NCI-H2171 (cell line): Measurements from ENCODE around the gene RNF145.

Source experiments
- DNase-seq: peaks from one replicate; lab custom pipeline; 2025; lab: John Stamatoyannopoulos, UW

RNF145 gene

GRCh38 chr5:159217236-159217635 is 7.9 kb upstream of the RNF145 start:
- DNase-seq: no peak

GRCh38 chr5:159216454-159216853 is 7.1 kb upstream of the RNF145 start:
- DNase-seq: no peak

- DNase-seq: no peak
These were observed 6.5 kb upstream of the RNF145 start for GRCh38 chr5:159215886-159216285.

- DNase-seq: no peak
These were observed 5.3 kb upstream of the RNF145 start for GRCh38 chr5:159214486-159215271.

GRCh38 chr5:159212657-159213462 is 3.5 kb upstream of the RNF145 start:
- no peak for DNase-seq

- DNase-seq: no peak
These were observed 2.4 kb upstream of the RNF145 start for GRCh38 chr5:159211729-159212174.

GRCh38 chr5:159210846-159211245 is 1.5 kb upstream of the RNF145 start:
- no peak for DNase-seq

GRCh38 chr5:159210210-159210661 is 883 bp upstream of the RNF145 start:
- no peak for DNase-seq

GRCh38 chr5:159208514-159209437 is 577 bp downstream of the RNF145 start:
- no peak for DNase-seq

GRCh38 chr5:159207686-159208513 is 1.5 kb downstream of the RNF145 start:
- DNase-seq: peak; percentile 12

GRCh38 chr5:159207222-159207685 is 2.1 kb downstream of the RNF145 start:
- no peak for DNase-seq

GRCh38 chr5:159206818-159207217 is 2.5 kb downstream of the RNF145 start:
- DNase-seq: no peak

- no peak for DNase-seq
These were observed 3.0 kb downstream of the RNF145 start for GRCh38 chr5:159206368-159206767.

- DNase-seq: no peak
These were observed 6.0 kb downstream of the RNF145 start for GRCh38 chr5:159203351-159203750.

- no peak for DNase-seq
These were observed 7.2 kb downstream of the RNF145 start for GRCh38 chr5:159202151-159202550.

GRCh38 chr5:159199780-159200179 is 9.6 kb downstream of the RNF145 start:
- DNase-seq: no peak

- DNase-seq: no peak
These were observed 10.1 kb downstream of the RNF145 start for GRCh38 chr5:159199225-159199624.

GRCh38 chr5:159198063-159199036 is 11.0 kb downstream of the RNF145 start:
- DNase-seq: no peak

GRCh38 chr5:159195775-159196174 is 13.6 kb downstream of the RNF145 start:
- no peak for DNase-seq

GRCh38 chr5:159190170-159190569 is 19.2 kb downstream of the RNF145 start:
- no peak for DNase-seq
